Fibroblast of lung (primary cell): ENCODE measurements around the gene PPP1R13B. TPM values are rescaled to one million over a fixed set of nuclear protein-coding genes. Genes with fewer than 3 reads are reported as not detected.
A peak's percentile ranks its signal among the peaks of the same experiment; 100 is the strongest.

Experiments
- DNase-seq, 2 donors: peaks; one replicate each; pipeline versions ENCODE4 v3.0.0 to v3.0.0-alpha.2; 2010; ENCODE audit warnings: low read depth in 2 of 2
- H2AFZ ChIP-seq: 2 replicates; pipeline ENCODE4 v1.5.1; 2012; ENCODE audit warnings: low read length, control low read depth, inconsistent platforms
- H3K27ac ChIP-seq: 2 replicates; pipeline ENCODE4 v1.5.1; 2011; ENCODE audit warnings: low read length, control low read depth; ENCODE audit not compliant: insufficient read depth
- H3K27me3 ChIP-seq: 2 replicates; pipeline ENCODE4 v1.5.1; 2011; ENCODE audit warnings: mild to moderate bottlenecking, low read length; ENCODE audit not compliant: control insufficient read depth, insufficient read depth
- H3K36me3 ChIP-seq: 2 replicates; pipeline ENCODE4 v1.5.1; 2011; ENCODE audit warnings: low read length; ENCODE audit not compliant: control insufficient read depth, insufficient read depth
- H3K4me1 ChIP-seq: 2 replicates; pipeline ENCODE4 v1.5.1; 2011; ENCODE audit warnings: low read length; ENCODE audit not compliant: control insufficient read depth, insufficient read depth; ENCODE audit errors: extremely low read depth
- H3K4me2 ChIP-seq: 2 replicates; pipeline ENCODE4 v1.5.1; 2011; ENCODE audit warnings: low read length, control low read depth; ENCODE audit not compliant: insufficient read depth; ENCODE audit errors: extremely low read depth
- H3K4me3 ChIP-seq, 4 experiments: fragments of 200-600 bp in 1 of 4; sonication (generic) in 1 of 4; replicated peaks in 1 of 4; 2 replicates each; pipeline ENCODE4 v1.5.1; 2011 to 2016; ENCODE audit warnings: low read length in 4 of 4, low read depth in 3 of 4, mild to moderate bottlenecking in 3 of 4, control low read depth in 2 of 4, inconsistent platforms in 1 of 4, mixed read lengths in 1 of 4; ENCODE audit not compliant: insufficient read depth in 1 of 4; ENCODE audit errors: control extremely low read depth in 1 of 4
- H3K79me2 ChIP-seq: 2 replicates; pipeline ENCODE4 v1.5.1; 2012; ENCODE audit warnings: mild to moderate bottlenecking, low read length, inconsistent platforms; ENCODE audit not compliant: control insufficient read depth, insufficient read depth
- H3K9ac ChIP-seq: 2 replicates; pipeline ENCODE4 v1.5.1; 2011; ENCODE audit warnings: mild to moderate bottlenecking, low read length, control low read depth; ENCODE audit not compliant: insufficient read depth
- H3K9me3 ChIP-seq: 2 replicates; pipeline ENCODE4 v1.5.1; 2012; ENCODE audit warnings: low read depth, low read length; ENCODE audit not compliant: control insufficient read depth, insufficient read depth
- H4K20me1 ChIP-seq: 2 replicates; pipeline ENCODE4 v1.5.1; 2011; ENCODE audit warnings: low read length; ENCODE audit not compliant: control insufficient read depth, insufficient read depth; ENCODE audit errors: extremely low read depth
- CTCF ChIP-seq, 2 donors: IDR thresholded peaks in 1 of 2; conservative IDR thresholded peaks in 1 of 2; 1 replicate in 1 of 2; 2 replicates in 1 of 2; pipeline ENCODE4 v1.5.1; 2011 to 2012; ENCODE audit warnings: low read length in 2 of 2, control low read depth in 1 of 2, inconsistent platforms in 1 of 2, low read depth in 1 of 2, mild to moderate bottlenecking in 1 of 2
- EZH2 ChIP-seq: IDR thresholded peaks from 2 replicates; pipeline ENCODE4 v1.5.1; 2012; ENCODE audit warnings: low read length, control low read depth, mild to moderate bottlenecking; ENCODE audit errors: missing control alignments
- polyA plus RNA-seq, 2 donors: library from polyadenylated mRNA; depleted of rRNA in 1 of 2; stranded (reverse) in 1 of 2; unstranded in 1 of 2; fragments of >200 nt; gene quantifications; 2 replicates each; pipeline ENCODE4 v1.2.1, GENCODE V29; 2011 to 2012; ENCODE audit warnings: missing spikeins in 1 of 2
- total RNA-seq: library from RNA; depleted of rRNA; stranded (reverse); fragments of >200 nt; gene quantifications from 2 replicates; pipeline ENCODE4 v1.2.1, GENCODE V29; 2014

Gene PPP1R13B
- total and polyA plus RNA-seq, 2 donors (not counting 1 experiment from before 2014, with no cell fraction given) = 2.0 to 2.7 TPM

GRCh38 chr14:103699261-103699661 is 148.1 kb downstream of the PPP1R13B start:
- peaks cover 28% of the 10 kb centered on the region for H3K79me2 ChIP-seq
- H3K9ac ChIP-seq = no peak overlapping the region
- no peaks in the 10 kb centered on the region for H4K20me1 ChIP-seq
- H2AFZ ChIP-seq = no peak overlapping the region
- H3K36me3 ChIP-seq = peaks cover 52% of the 10 kb centered on the region
- H3K9me3 ChIP-seq = no peaks in the 10 kb centered on the region
- no peak for DNase-seq
- no peaks in the 10 kb centered on the region for H3K27me3 ChIP-seq
- no peak for TF ChIP-seq EZH2
- no peak overlapping the region for H3K4me3 ChIP-seq
- H3K27ac ChIP-seq = no peak overlapping the region
- H3K4me2 ChIP-seq = no peak overlapping the region
- H3K4me1 ChIP-seq = peaks cover 19% of the 10 kb centered on the region

DNA sequence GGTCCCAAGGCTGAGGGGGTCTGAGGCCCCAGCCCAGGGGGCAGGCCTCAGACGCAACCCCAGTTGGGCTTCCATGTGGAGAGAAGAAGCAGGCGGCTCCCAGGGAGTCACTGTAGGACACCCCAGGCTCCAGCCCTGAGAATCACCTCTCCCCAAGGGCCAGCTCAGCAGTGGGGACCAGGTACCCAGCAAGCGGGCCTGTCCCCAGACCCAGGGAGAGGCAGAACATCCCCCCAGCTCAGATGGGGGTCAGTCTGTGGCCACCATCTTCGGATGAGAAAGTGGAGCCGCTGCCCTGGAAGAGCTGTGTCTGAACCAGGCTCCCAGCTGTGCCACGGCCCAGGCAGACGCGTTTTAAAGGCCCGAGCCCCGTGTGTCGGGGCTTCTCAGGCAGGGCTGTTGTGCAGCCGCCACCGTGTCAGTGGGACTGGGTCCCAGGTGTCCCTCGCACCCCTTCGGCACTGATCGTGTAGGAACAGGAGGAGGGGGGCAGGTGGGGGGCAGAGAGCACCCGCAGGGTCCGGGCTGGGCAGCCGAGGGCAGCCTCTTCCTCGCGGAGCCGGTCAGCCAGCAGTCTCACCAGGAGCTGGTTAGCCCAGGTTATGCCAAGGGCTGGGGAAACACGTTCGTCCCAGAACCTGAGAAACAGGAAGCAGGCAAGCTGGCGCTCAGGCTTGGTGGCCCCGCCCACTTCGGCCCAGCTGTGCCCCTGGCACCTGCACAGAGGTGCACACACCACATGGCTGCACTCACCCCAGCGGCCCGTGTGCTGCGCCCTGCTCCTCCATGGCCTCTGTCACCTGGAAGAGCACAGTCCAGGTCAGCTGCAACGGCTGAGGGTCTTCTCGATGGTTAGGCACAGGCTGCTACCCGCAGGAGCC is 148.8 kb downstream of the PPP1R13B start:
- TF ChIP-seq CTCF (conservative IDR thresholded peaks at IDR 0.05 in 1 of 2, IDR thresholded peaks at IDR 0.05 in 1 of 2; ENCODE audit: low read depth in 1 of 2, low read length in 2 of 2) (no peak), EZH2 (no peak)
- peaks cover 30% of the 10 kb centered on the region for H3K79me2 ChIP-seq
- H2AFZ ChIP-seq = no peak overlapping the region
- peaks cover 19% of the 10 kb centered on the region for H3K4me1 ChIP-seq
- H3K27ac ChIP-seq = peak overlapping the region; percentile 20
- no peak overlapping the region for H3K4me2 ChIP-seq
- H3K9ac ChIP-seq = no peak overlapping the region
- DNase-seq = no peak
- no peaks in the 10 kb centered on the region for H4K20me1 ChIP-seq
- no peaks in the 10 kb centered on the region for H3K9me3 ChIP-seq
- H3K27me3 ChIP-seq = no peaks in the 10 kb centered on the region
- H3K4me3 ChIP-seq = no peak overlapping the region
- H3K36me3 ChIP-seq = peaks cover 51% of the 10 kb centered on the region

- Histone ChIP-seq H3K27me3 (no peaks in the 10 kb centered on the region), H2AFZ (no peak overlapping the region), H3K9ac (no peak overlapping the region), H3K27ac (no peak overlapping the region), H4K20me1 (no peaks in the 10 kb centered on the region), H3K4me3 (no peak overlapping the region), H3K4me1 (peaks cover 19% of the 10 kb centered on the region), H3K36me3 (peaks cover 54% of the 10 kb centered on the region), H3K9me3 (no peaks in the 10 kb centered on the region), H3K79me2 (peaks cover 38% of the 10 kb centered on the region), H3K4me2 (no peak overlapping the region)
- TF ChIP-seq EZH2 (no peak), CTCF (conservative IDR thresholded peaks at IDR 0.05 in 1 of 2, IDR thresholded peaks at IDR 0.05 in 1 of 2; ENCODE audit: low read depth in 1 of 2, low read length in 2 of 2) (no peak)
- DNase-seq = no peak
Observed at GRCh38 chr14:103697603-103698379, 149.6 kb downstream of the PPP1R13B start.
